ENCODE data around the gene FUZ.

FUZ gene

GRCh38 chr19:49793561-49793840 lies 19.6 kb downstream of the FUZ start:
- Histone ChIP-seq H3K9ac (ENCODE audit: low read depth, low read length, poor library complexity, severe bottlenecking) (no peak overlapping the region), H3K9me2 (replicated peaks; ENCODE audit: low read depth, low read length) (no peaks in the 10 kb centered on the region), H3K36me3 (ENCODE audit: insufficient read depth, low read length) (peaks cover 52% of the 10 kb centered on the region; the same call in 1 of the 2 replicates), H3K9me3 (ENCODE audit: insufficient read depth, low read depth, low read length) (no peaks in the 10 kb centered on the region), H3K27me3 (ENCODE audit: insufficient read depth, low read length, poor library complexity, severe bottlenecking) (no peaks in the 10 kb centered on the region), H3F3A (ENCODE audit: low read depth) (no peaks in the 10 kb centered on the region), H4K20me1 (ENCODE audit: insufficient read depth, low read length, poor library complexity, severe bottlenecking) (no peaks in the 10 kb centered on the region), H3K4me3 (ENCODE audit: low read length, poor library complexity, severe bottlenecking) (no peak overlapping the region), H2AFZ (ENCODE audit: low read length) (no peak overlapping the region), H3K4me1 (ENCODE audit: insufficient read depth, low read length, poor library complexity, severe bottlenecking) (no peaks in the 10 kb centered on the region), H3K79me2 (ENCODE audit: insufficient read depth, low read length) (no peaks in the 10 kb centered on the region), H3K4me2 (ENCODE audit: low read depth, low read length, poor library complexity, severe bottlenecking) (no peak overlapping the region)
- TF ChIP-seq EZH2phosphoT487 (IDR thresholded peaks at IDR 0.05; ENCODE audit: borderline replicate concordance) (no peak), CTCF (conservative IDR thresholded peaks at IDR 0.05; ENCODE audit: low read length) (no peak)

- no peaks in the 10 kb centered on the region for H3K4me1 ChIP-seq (ENCODE audit: insufficient read depth, low read length, poor library complexity, severe bottlenecking)
- H3K9me3 ChIP-seq (ENCODE audit: insufficient read depth, low read depth, low read length), result no peaks in the 10 kb centered on the region
- no peaks in the 10 kb centered on the region for H3K27me3 ChIP-seq (ENCODE audit: insufficient read depth, low read length, poor library complexity, severe bottlenecking)
- no peaks in the 10 kb centered on the region for H3K79me2 ChIP-seq (ENCODE audit: insufficient read depth, low read length)
- no peak for TF ChIP-seq CTCF (conservative IDR thresholded peaks at IDR 0.05; ENCODE audit: low read length)
- no peak for TF ChIP-seq EZH2phosphoT487 (IDR thresholded peaks at IDR 0.05; ENCODE audit: borderline replicate concordance)
- peaks cover 51% of the 10 kb centered on the region; the same call in 1 of the 2 replicates for H3K36me3 ChIP-seq (ENCODE audit: insufficient read depth, low read length)
- H2AFZ ChIP-seq (ENCODE audit: low read length), result no peak overlapping the region
- H3F3A ChIP-seq (ENCODE audit: low read depth), result no peaks in the 10 kb centered on the region
- no peak overlapping the region for H3K4me2 ChIP-seq (ENCODE audit: low read depth, low read length, poor library complexity, severe bottlenecking)
- H3K4me3 ChIP-seq (ENCODE audit: low read length, poor library complexity, severe bottlenecking), result no peak overlapping the region
- no peak overlapping the region for H3K9ac ChIP-seq (ENCODE audit: low read depth, low read length, poor library complexity, severe bottlenecking)
- no peaks in the 10 kb centered on the region for H4K20me1 ChIP-seq (ENCODE audit: insufficient read depth, low read length, poor library complexity, severe bottlenecking)
- no peaks in the 10 kb centered on the region for H3K9me2 ChIP-seq (replicated peaks; ENCODE audit: low read depth, low read length)
Measured at GRCh38 chr19:49792829-49793560, 20.1 kb downstream of the FUZ start.

GRCh38 chr19:49791776-49792445 lies 21.2 kb downstream of the FUZ start:
- H4K20me1 ChIP-seq (ENCODE audit: insufficient read depth, low read length, poor library complexity, severe bottlenecking), result no peaks in the 10 kb centered on the region
- H3K27me3 ChIP-seq (ENCODE audit: insufficient read depth, low read length, poor library complexity, severe bottlenecking), result no peaks in the 10 kb centered on the region
- no peaks in the 10 kb centered on the region for H3K79me2 ChIP-seq (ENCODE audit: insufficient read depth, low read length)
- no peaks in the 10 kb centered on the region for H3K9me3 ChIP-seq (ENCODE audit: insufficient read depth, low read depth, low read length)
- H3F3A ChIP-seq (ENCODE audit: low read depth), result no peaks in the 10 kb centered on the region
- H3K4me3 ChIP-seq (ENCODE audit: low read length, poor library complexity, severe bottlenecking), result no peak overlapping the region
- no peak overlapping the region for H3K9ac ChIP-seq (ENCODE audit: low read depth, low read length, poor library complexity, severe bottlenecking)
- TF ChIP-seq EZH2phosphoT487 (IDR thresholded peaks at IDR 0.05; ENCODE audit: borderline replicate concordance) (no peak), CTCF (conservative IDR thresholded peaks at IDR 0.05; ENCODE audit: low read length) (no peak)
- H3K4me2 ChIP-seq (ENCODE audit: low read depth, low read length, poor library complexity, severe bottlenecking), result no peak overlapping the region
- no peaks in the 10 kb centered on the region for H3K9me2 ChIP-seq (replicated peaks; ENCODE audit: low read depth, low read length)
- H2AFZ ChIP-seq (ENCODE audit: low read length), result no peak overlapping the region
- peaks cover 46% of the 10 kb centered on the region; the same call in 1 of the 2 replicates for H3K36me3 ChIP-seq (ENCODE audit: insufficient read depth, low read length)
- no peaks in the 10 kb centered on the region for H3K4me1 ChIP-seq (ENCODE audit: insufficient read depth, low read length, poor library complexity, severe bottlenecking)

Measured in Loucy (cell line).